ENCODE data around the gene PRELP.

The PRELP gene

DNA sequence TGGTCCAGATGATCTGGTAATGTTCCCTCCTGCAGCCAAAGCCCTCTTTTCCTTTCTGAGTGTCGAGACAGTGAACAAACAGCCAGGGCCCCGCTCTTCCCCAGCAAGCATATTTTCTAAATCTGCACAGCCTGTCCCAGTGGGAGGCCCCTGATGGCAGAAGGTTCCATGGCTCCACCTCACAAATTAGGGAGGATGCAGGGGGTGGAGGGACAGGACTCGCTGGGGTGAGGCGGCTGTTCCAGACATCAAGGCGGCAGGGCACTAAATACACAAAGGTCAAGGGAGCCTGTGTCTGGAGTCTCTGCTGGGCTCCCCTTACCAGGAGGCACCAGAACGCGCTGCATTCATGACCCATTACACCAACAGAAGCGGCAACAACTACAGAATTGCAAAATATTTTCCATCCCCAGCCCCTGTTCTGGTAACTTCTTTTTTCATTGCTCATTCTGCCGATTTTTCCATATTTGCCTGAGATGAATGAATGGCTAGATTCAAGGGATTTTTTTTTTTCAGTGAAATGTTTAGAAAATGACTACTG is 27.0 kb upstream of the PRELP start:
- no peak for DNase-seq
- H3K9me3 Mint-ChIP-seq = peaks cover 0 to 8% of the 10 kb centered on the region in 2 donors
- no peak overlapping the region for H3K27ac Mint-ChIP-seq
- H3K4me1 Mint-ChIP-seq = no peaks in the 10 kb centered on the region
- no peak for ATAC-seq
- no peak overlapping the region for H3K4me3 Mint-ChIP-seq
- peaks cover 44% of the 10 kb centered on the region for H3K27me3 Mint-ChIP-seq

DNA sequence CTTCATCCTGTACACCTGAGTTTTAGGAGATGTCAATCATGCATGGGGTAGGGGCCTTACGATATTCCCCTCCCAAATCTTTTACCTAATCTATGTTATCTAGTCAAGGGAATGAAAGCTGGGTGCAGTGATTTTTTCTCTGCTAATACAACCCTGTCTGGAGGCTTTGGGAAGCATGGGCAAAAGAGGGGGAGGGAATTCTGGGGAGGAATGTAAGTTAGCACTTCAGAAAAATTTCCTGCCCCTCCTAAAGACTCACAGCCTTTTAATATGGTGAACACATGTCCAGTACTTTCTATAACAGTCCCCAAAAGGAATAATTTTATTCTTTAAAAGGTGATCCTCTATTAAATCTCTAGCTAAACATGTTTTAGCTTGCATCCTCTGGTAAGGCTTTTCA is 25.6 kb upstream of the PRELP start:
- H3K4me1 Mint-ChIP-seq = no peaks in the 10 kb centered on the region
- DNase-seq = no peak
- H3K9me3 Mint-ChIP-seq = peaks cover 0 to 4% of the 10 kb centered on the region in 2 donors
- ATAC-seq = no peak
- no peak overlapping the region for H3K27ac Mint-ChIP-seq
- H3K27me3 Mint-ChIP-seq = peaks cover 48% of the 10 kb centered on the region
- H3K4me3 Mint-ChIP-seq = no peak overlapping the region

DNA sequence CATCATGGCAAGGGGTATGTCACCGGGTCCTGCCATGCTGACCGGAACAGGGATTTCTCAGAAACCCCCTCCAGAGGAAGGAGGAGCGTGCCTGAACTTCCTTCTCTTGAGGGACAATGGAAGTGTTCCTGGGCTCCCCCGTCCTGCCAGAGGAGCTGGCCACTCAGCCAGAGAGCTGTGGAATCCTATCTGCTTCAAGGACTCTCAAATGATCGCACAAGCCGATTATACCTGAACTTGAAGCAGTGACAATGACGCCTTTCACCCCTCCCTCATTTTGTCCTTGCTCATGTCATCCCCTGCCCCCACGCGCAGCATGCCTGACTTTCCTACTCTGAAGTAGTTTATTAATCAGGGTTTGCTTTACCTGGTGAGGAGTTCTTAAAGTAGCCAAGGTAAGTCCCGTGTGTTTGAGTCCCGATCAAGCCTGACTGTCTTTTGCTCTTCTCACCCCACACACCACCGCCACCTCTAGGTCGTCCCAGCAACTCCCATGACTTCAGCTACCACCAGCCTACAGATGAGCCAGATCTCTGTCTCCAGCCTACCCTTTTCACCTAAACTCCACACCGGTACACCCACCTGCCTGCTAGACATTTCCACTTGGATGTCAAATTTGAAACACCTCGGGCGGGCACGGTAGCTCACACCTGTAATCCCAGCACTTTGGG is 25.0 kb upstream of the PRELP start:
- DNase-seq = no peak
- H3K9me3 Mint-ChIP-seq = no peaks in the 10 kb centered on the region
- no peak overlapping the region for H3K4me3 Mint-ChIP-seq
- no peak overlapping the region for H3K27ac Mint-ChIP-seq
- H3K4me1 Mint-ChIP-seq = no peaks in the 10 kb centered on the region
- H3K27me3 Mint-ChIP-seq = peaks cover 48% of the 10 kb centered on the region
- ATAC-seq = no peak

DNA sequence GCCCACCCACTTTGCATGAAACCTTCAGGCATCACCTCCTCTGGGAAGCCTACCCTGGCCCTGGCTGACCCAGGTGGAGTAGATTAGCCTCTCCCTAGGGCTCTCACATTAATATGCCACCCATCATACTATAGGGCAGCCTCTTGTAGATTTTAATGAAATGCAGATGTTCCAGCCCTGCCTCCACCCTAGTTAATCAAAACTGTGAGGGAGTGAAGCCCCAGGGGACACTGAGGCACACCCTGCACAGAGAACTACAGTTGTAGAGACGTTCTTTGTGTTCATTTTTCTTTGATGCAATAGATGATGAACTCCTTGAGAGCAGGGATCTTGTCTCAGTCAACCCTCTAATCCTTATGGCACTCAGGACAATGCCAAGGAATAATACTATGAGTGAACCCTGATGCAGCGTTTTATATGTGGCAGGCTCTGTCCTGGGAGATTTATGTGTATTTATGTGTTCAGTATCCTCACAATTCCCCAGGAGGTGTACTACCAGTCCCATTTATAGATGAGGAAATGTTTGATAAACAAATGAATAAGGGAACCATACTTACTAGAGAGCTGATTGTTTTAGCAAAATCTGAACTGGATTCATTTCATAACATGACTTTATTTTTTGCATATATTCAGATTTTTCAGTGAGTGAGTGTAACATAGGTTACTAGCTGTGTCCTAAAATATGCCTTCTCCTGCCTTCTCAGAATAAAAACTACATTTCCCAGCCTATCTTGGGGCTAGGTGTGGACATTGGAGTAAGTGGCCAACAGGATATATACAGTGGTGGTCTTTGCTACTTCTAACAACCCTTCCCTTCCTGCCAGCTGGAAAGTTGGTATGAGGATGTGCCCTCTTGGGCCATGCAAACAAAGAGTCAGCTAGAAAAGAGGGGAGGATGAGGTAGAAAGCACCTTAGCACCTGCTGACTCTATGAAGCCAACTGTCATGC is 23.5 kb upstream of the PRELP start:
- H3K27me3 Mint-ChIP-seq = peaks cover 48% of the 10 kb centered on the region
- no peaks in the 10 kb centered on the region for H3K9me3 Mint-ChIP-seq
- no peaks in the 10 kb centered on the region for H3K4me1 Mint-ChIP-seq
- DNase-seq (no peak), ATAC-seq (no peak)
- H3K4me3 Mint-ChIP-seq = no peak overlapping the region
- peak overlapping the region in 1 of 2 donors; percentile 57 for H3K27ac Mint-ChIP-seq

DNA sequence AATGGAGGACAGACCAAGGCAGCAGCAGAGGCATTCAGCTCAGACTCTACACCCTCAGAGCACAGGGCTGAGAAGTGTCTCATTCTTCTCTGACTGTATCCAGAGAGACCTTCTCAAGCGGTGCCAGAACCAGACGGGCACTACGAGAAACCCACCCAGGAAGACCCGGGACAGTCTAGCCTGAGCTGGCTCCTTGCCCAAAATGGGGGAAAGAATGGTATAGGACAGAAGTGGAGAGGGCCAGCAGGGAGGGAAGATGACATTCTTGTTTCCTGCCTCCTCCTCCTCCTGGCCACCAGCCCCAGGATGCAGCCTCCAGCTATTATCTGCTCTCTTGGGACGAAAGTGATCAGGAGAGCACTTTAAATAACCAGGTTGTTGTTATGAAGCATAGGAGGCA is 22.6 kb upstream of the PRELP start:
- Mint-ChIP-seq H3K9me3 (no peaks in the 10 kb centered on the region), H3K27me3 (peaks cover 48% of the 10 kb centered on the region), H3K4me3 (no peak overlapping the region), H3K4me1 (no peaks in the 10 kb centered on the region), H3K27ac (no peak overlapping the region)
- ATAC-seq (no peak), DNase-seq (no peak)

DNA sequence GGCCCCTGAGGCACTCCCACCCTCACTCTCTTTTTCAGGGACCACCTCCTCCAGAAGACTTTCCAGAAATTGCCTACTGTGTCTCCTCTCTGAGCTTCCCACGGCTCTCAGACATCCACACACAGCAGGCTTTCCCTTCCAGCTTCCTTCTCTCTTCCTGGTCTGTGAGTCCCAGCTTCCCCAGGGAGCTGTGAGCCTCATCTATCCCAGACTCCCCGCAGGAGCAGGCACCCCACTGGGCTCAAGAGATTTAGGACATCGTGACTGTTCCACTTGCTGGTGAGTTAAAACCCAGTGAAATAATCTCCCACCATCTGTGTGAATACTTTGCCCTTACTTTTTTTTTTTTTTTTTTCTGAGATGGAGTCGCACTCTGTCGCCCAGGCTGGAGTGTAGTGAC is 22.0 kb upstream of the PRELP start:
- DNase-seq = no peak
- no peak overlapping the region for H3K4me3 Mint-ChIP-seq
- H3K27ac Mint-ChIP-seq = no peak overlapping the region
- no peaks in the 10 kb centered on the region for H3K4me1 Mint-ChIP-seq
- peaks cover 43% of the 10 kb centered on the region for H3K27me3 Mint-ChIP-seq
- no peak for ATAC-seq
- no peaks in the 10 kb centered on the region for H3K9me3 Mint-ChIP-seq

DNA sequence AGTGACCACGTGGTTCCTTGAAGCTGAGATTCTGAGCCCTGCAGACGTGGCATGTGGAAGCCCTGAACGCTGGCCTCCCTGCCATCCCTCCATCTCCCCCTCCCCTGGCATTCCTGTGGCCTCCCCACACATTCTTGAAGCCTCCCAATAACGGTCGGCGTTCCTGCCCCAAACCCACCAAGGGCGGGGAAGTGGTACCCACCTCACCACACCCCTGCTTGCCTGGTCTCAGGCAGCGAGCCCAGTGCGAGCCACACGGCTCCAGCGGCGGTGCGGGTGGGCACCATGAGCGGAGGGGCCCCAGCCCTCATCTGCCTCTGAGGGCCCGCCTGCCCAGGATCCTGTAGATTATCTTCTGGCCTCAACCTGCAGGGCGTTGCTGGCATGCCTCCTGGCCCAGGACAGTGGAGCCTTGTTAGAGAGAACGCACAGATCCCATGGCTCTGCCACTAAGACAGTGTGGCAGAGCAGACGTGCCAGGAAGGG is 20.6 kb upstream of the PRELP start:
- no peaks in the 10 kb centered on the region for H3K4me1 Mint-ChIP-seq
- DNase-seq (no peak), ATAC-seq (no peak)
- H3K27ac Mint-ChIP-seq = no peak overlapping the region
- H3K4me3 Mint-ChIP-seq = no peak overlapping the region
- no peaks in the 10 kb centered on the region for H3K9me3 Mint-ChIP-seq
- peaks cover 41% of the 10 kb centered on the region for H3K27me3 Mint-ChIP-seq

DNA sequence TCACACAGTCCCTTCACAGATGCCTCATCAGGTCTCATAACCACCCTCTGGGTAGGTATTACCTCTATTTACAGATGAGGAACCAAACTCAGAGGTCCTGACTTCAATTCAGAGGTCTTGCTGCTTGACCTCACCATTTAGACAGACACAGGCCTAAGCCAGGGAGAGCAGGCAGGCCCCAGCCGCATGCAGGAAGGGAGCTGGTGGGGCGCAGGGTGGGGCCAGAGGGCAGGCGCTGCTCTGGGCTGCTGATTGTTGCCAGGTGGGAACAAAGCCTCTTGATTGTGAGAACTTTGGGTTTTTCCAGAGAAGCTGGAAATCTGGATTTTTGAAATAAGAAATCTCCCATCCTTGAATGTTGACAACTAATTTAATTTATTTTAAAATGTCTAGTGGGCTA is 19.9 kb upstream of the PRELP start:
- Mint-ChIP-seq H3K4me1 (no peaks in the 10 kb centered on the region), H3K4me3 (no peak overlapping the region), H3K9me3 (no peaks in the 10 kb centered on the region), H3K27me3 (peaks cover 35% of the 10 kb centered on the region), H3K27ac (no peak overlapping the region)
- DNase-seq = no peak
- ATAC-seq = no peak

DNA sequence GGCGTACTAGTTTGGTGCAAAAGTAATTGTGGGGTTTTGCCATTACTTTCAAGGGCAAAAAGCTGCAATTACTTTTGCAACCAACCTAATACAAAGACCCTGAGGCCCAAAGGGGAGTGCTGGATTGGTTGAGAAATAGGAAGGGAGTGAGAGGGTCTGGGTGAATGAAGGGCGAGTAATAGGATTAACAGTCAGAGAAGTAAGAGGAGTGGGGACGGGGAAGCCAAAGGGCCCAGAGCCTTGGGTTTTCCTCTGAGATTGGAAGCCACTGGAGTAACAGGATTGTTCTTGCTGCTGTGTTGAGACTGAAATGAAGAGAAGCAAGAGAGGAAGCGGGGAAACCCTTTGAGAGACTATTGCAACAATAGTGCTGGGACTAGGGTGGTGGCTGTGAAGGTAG is 19.0 kb upstream of the PRELP start:
- H3K27ac Mint-ChIP-seq = no peak overlapping the region
- DNase-seq (no peak), ATAC-seq (no peak)
- H3K27me3 Mint-ChIP-seq = peaks cover 33% of the 10 kb centered on the region
- no peaks in the 10 kb centered on the region for H3K9me3 Mint-ChIP-seq
- peaks cover under 1% of the 10 kb centered on the region for H3K4me1 Mint-ChIP-seq
- no peak overlapping the region for H3K4me3 Mint-ChIP-seq

DNA sequence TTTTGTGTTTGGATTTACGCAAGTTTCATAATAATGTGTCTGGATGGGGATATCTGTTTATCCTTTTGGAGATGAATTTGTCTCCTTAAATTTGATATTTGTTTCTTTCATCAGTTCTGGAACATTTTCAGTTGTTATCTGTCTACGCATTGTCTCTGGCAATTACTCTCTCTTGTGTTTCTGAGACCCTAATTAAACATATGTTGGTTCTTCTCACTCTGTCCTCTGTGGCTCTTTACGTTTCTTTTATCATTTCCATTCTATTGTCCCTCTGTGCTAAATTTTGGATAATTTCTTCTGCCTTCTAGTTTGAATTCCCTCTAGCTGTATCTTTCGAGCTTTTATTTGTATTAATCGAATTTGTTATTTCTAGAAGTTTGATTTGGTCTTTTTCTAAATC is 17.5 kb upstream of the PRELP start:
- ATAC-seq = no peak

DNA sequence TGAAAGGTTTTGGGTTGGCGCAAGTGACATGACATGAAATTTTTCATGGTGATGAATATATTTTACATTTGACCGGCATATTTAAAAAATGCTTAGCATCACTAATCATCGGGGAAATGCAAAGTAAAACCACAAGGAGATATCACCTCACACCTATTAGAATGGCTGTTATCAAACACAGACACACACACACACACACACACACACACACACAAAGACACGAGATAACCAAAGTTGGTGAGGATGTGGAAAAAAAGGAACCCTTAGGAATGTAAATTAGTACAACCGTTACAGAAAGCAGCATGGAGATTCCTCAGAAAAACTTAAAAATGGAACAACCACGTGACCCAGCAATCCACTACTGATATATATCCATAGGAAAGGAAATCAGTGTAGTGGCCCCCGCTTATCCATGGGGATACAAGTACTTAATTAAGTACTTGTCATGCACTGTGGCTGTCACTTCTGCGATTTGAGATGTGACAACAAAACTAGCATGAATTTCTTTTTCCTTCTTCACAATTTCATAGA is 15.9 kb upstream of the PRELP start:
- Mint-ChIP-seq H3K4me1 (peaks cover 8% of the 10 kb centered on the region), H3K27me3 (peaks cover 32% of the 10 kb centered on the region), H3K27ac (no peak overlapping the region), H3K9me3 (no peaks in the 10 kb centered on the region), H3K4me3 (no peak overlapping the region)
- no peak for ATAC-seq
- no peak for DNase-seq

More for the DNA sequence above, 17.5 kb upstream of the PRELP start:
- H3K4me1 Mint-ChIP-seq = peaks cover 8% of the 10 kb centered on the region
- no peaks in the 10 kb centered on the region for H3K9me3 Mint-ChIP-seq
- peaks cover 32% of the 10 kb centered on the region for H3K27me3 Mint-ChIP-seq
- H3K4me3 Mint-ChIP-seq = no peak overlapping the region
- no peak overlapping the region for H3K27ac Mint-ChIP-seq
- no peak for DNase-seq

DNA sequence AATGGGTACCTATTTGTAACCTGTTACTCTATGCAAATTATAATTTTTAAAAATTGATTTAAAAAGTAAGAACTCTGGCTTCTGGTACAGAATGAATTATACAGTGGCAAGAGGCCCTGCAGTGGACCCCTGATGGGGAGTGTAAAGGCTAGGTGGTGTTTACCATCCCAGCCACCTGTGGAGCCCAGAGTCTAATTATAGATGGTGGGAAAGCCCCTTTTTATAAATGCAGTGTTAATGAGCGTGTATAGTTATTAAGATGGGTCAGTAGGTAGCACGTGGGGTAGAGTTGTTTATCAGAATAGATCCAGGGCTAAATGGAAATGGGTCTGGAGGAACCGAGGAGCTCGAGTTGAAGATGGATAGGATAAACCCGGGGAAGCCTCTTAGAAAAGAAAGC is 13.9 kb upstream of the PRELP start:
- no peaks in the 10 kb centered on the region for H3K9me3 Mint-ChIP-seq
- peak overlapping the region in 1 of 2 donors; percentile 35 for H3K27ac Mint-ChIP-seq
- no peak overlapping the region for H3K4me3 Mint-ChIP-seq
- H3K27me3 Mint-ChIP-seq = peaks cover 32% of the 10 kb centered on the region
- DNase-seq = no peak
- ATAC-seq = no peak
- peaks cover 8% of the 10 kb centered on the region for H3K4me1 Mint-ChIP-seq

DNA sequence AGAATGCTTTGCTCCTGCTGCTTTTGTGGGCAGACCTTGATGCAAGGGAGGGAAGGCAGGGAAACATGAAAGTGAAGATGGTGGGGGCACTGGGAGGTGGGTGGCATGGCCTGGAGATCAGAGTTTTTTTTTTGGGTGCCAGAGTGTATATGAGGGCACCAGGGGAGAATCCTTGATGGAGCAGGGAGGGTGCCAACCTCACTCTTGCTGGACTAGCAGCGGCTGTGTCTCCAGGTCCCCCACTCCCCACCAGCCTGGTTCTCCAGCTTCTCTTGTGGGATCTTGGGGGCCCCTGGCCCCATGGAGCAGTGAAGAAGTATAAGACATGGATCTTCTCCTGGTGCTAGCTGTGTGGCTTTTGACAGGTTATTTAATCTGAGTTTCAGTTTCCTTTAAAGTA is 13.5 kb upstream of the PRELP start:
- ATAC-seq (no peak), DNase-seq (no peak)
- H3K27ac Mint-ChIP-seq = peak overlapping the region in 1 of 2 donors; percentile 67
- peaks cover 32% of the 10 kb centered on the region for H3K27me3 Mint-ChIP-seq
- H3K4me1 Mint-ChIP-seq = peaks cover 8% of the 10 kb centered on the region
- no peaks in the 10 kb centered on the region for H3K9me3 Mint-ChIP-seq
- H3K4me3 Mint-ChIP-seq = no peak overlapping the region

DNA sequence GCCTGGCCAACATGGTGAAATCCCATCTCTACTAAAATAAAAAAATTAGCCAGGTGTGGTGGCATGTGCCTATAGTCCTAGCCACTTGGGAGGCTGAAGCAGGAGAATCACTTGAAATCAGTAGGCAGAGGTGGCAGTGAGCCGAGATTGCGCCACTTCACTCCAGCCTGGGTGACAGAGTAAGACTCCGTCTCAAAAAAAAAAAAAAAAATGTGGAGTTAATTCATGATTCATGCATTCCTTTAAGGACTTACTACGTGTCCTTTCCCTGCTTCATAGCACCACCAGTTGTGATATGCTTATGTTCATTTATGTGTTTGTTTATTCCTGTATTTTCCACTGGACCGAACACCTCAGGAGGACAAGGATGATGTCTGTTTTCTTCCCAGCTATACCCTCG is 12.7 kb upstream of the PRELP start:
- DNase-seq = no peak

DNA sequence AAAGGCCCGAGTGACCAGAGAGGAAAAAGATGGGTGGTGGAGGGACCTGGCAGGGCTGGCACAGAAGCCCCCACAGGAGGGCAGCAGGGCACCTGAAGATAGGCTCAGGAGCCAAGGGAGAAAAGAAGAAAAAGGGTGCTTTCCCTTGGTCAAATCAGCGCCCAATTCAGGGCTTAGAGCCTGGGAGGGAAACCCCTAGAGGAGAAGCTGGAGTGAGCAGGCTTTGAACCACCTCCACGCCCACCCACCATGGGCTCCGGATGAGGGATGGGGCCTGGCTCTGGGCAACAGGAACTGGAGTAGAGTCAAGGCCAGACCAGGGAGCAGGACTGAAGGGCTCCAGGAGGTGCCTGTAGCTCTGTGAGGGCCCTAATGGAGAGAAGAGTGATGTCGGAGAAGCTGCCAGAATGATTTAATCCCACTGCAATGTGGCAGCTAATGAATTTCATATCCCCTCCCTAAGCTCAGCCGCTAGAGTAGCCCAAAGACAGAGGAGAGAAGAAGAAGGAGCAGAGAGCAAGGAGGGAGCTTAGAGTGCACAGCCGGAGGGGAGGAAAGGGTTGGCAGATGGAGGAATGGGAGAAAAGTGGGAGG is 12.0 kb upstream of the PRELP start:
- ATAC-seq (peak; percentile 26), DNase-seq (no peak)
- Mint-ChIP-seq H3K9me3 (no peaks in the 10 kb centered on the region), H3K27me3 (peaks cover 32% of the 10 kb centered on the region), H3K27ac (no peak overlapping the region), H3K4me3 (no peak overlapping the region), H3K4me1 (peaks cover 8% of the 10 kb centered on the region)

More for the DNA sequence above, 12.7 kb upstream of the PRELP start:
- Mint-ChIP-seq H3K4me3 (no peak overlapping the region), H3K9me3 (no peaks in the 10 kb centered on the region), H3K27me3 (peaks cover 32% of the 10 kb centered on the region), H3K4me1 (peaks cover 8% of the 10 kb centered on the region), H3K27ac (no peak overlapping the region)
- ATAC-seq = no peak

Data from stimulated activated naive CD8-positive, alpha-beta T cell treated with anti-CD3 and anti-CD28 coated beads, Interleukin-15, amount 100 ng/mL, for 72 hours (primary cell).